Measurements from ENCODE around the gene BOK. TPM values are rescaled to one million over a fixed set of nuclear protein-coding genes. Genes with fewer than 3 reads are reported as not detected.

BOK gene
- total RNA-seq, 2 donors from 2014 or later, result 11.2 to 25.7 TPM

DNA sequence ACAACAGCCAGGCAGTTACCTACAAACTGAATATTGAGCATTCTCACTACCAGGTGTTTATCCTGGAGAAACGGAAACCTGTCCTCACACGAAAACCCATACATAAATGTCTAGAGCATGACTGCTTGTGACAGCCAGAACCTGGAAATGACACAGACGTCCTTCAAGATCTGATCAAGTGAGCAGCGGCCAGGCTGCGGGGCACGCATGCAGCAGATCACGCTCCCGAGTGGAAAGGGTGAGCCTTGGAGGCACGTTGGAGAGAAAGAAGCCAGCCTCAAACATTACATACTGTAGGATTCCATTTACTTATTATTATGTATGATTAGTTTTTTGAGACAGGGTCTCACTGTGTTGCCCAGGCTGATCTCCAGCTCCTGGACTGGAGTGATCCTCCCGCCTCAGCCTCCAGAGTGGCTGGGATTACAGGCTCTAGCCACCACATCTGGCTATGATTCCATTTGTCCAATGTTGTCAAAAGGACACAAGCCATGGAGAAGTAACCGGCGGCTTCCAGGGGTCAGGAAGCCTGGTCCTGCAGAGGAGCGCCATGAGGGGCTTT is 27.3 kb upstream of the BOK start:
- Histone ChIP-seq H3K36me3 (no peaks in the 10 kb centered on the region), H3K4me3 (no peak overlapping the region), H3K9me3 (no peaks in the 10 kb centered on the region), H3K27me3 (no peaks in the 10 kb centered on the region), H3K27ac (no peak overlapping the region), H3K4me1 (no peaks in the 10 kb centered on the region)
- TF ChIP-seq, protein P1, sequence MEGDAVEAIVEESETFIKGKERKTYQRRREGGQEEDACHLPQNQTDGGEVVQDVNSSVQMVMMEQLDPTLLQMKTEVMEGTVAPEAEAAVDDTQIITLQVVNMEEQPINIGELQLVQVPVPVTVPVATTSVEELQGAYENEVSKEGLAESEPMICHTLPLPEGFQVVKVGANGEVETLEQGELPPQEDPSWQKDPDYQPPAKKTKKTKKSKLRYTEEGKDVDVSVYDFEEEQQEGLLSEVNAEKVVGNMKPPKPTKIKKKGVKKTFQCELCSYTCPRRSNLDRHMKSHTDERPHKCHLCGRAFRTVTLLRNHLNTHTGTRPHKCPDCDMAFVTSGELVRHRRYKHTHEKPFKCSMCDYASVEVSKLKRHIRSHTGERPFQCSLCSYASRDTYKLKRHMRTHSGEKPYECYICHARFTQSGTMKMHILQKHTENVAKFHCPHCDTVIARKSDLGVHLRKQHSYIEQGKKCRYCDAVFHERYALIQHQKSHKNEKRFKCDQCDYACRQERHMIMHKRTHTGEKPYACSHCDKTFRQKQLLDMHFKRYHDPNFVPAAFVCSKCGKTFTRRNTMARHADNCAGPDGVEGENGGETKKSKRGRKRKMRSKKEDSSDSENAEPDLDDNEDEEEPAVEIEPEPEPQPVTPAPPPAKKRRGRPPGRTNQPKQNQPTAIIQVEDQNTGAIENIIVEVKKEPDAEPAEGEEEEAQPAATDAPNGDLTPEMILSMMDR (IDR thresholded peaks at IDR 0.05), result no peak
- no peak for DNase-seq (ENCODE audit: low spot score)

DNA sequence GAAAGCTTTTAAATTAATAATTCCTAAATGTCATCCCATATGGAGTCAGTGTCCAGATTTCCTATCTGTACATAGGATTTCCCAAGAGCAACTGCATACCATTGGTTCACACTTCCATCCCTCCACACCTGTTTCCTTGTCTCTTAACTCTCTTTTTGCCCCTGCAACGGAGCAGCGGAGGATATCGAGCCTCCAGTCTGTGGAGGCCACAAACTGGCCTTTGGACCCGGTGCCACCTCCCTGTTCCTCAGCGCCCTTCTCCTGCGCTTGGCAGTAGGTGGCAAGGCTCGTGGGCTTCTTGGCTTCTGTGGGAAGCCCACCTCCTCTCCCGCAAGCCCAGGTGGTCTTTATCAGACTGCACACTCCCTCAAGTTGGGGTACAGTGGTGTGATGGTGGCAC is 26.4 kb upstream of the BOK start:
- Histone ChIP-seq H3K4me3 (no peak overlapping the region), H3K36me3 (no peaks in the 10 kb centered on the region), H3K4me1 (no peaks in the 10 kb centered on the region), H3K27me3 (no peaks in the 10 kb centered on the region), H3K27ac (no peak overlapping the region), H3K9me3 (no peaks in the 10 kb centered on the region)
- no peak for DNase-seq (ENCODE audit: low spot score)
- TF ChIP-seq, protein P1 (IDR thresholded peaks at IDR 0.05), result no peak

DNA sequence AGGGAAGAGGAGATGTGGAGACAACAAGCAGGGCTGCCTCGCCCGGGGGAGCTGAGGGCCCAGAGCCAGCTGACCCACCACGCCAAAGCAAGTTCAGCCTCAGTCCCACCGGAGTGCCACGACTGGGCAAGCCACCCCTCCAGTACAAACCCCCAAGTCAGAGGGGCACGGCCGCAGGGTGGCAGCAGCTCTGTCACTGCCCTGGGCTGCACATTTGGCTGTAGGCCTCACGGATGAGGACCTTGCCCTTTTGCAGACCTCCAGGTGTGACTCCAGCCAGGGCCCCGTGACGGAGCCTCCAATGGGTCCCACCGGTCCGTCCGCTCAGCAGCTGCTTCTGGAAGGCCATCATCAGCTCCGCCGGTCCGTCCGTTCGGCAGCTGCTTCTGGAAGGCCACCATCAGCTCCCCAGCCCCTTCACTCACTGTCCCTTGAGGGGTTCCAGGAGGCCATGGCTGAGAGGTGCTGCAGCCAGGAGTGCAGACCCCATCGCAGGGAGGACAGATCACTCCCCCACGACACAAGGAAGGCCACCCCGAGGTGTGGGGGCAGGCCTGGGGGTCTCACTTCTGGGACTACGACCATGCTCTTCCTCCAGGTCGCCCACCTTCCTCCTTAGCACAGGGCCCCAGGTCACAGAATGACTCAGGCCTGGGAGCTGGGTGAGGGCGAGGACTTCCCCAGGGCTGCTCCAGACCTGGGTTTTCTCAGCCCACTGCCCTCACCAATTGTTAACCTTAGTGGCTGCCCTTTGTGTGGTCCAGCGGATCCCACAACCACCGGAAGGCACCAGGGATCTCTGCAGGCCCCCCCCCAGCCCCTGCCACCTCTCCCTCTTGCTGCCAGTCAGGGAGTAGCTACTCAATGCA is 25.6 kb upstream of the BOK start:
- H3K27ac ChIP-seq, result no peak overlapping the region
- no peaks in the 10 kb centered on the region for H3K36me3 ChIP-seq
- TF ChIP-seq, protein P1 (IDR thresholded peaks at IDR 0.05), result no peak
- H3K4me3 ChIP-seq, result no peak overlapping the region
- H3K9me3 ChIP-seq, result no peaks in the 10 kb centered on the region
- DNase-seq (ENCODE audit: low spot score), result no peak
- H3K27me3 ChIP-seq, result no peaks in the 10 kb centered on the region
- H3K4me1 ChIP-seq, result no peaks in the 10 kb centered on the region

DNA sequence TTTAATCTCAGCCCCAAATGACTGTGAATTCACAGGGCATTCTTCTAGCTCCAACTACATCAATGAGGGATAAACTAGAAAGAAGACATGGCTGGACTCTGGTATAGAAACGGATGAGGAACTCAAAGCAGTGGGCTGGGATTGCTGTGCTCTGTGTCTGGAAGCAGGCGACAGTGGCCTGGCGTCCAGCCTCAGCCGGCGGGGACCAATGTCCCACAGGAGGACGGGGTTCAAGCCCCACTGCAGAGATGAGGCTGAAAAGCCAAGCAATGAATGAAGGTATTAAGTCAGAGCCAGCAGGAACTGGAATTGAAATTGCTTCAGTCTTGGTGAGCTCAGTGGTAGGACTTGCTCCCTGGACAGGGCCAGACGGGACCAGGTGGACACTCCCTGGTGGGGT is 24.3 kb upstream of the BOK start:
- no peaks in the 10 kb centered on the region for H3K9me3 ChIP-seq
- TF ChIP-seq, protein P1 (IDR thresholded peaks at IDR 0.05), result no peak
- no peak overlapping the region for H3K27ac ChIP-seq
- no peaks in the 10 kb centered on the region for H3K4me1 ChIP-seq
- DNase-seq (ENCODE audit: low spot score), result no peak
- no peaks in the 10 kb centered on the region for H3K27me3 ChIP-seq
- H3K36me3 ChIP-seq, result no peaks in the 10 kb centered on the region
- H3K4me3 ChIP-seq, result no peak overlapping the region

DNA sequence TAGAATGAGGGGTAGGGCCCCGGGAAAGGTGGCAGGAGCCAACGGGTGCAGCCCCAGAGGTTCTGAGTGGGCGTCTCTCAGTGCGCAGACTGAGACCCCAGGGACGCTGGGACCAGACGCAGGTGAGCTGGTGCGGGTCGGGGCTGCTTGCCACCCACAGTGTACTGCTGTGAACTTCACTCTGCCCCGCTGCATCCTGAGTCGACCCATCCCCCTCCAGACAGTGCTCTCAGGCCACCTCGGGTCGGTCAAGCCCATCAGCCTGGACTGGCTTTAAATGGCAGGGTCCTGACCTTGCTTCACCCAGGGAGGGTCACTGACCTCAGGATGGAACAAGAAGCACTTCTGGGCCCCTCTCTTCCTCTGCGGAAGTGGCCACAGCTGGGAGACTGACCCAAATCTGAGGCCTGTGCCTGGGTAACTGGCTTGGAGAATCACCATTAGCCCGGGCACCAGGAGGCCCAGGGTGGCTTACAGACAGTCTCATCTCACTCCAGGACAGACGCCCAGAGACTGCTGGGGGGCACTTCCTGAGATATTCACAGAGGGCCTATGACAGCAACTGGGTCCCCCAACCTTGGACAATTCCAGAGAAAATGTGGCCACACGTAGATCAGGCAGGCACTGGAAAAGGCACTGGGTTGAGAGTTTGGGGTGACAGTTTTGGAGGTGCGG is 23.7 kb upstream of the BOK start:
- Histone ChIP-seq H3K36me3 (no peaks in the 10 kb centered on the region), H3K4me3 (no peak overlapping the region), H3K4me1 (peaks cover 0 to under 1% of the 10 kb centered on the region in 2 donors), H3K27me3 (no peaks in the 10 kb centered on the region), H3K27ac (no peak overlapping the region), H3K9me3 (no peaks in the 10 kb centered on the region)
- no peak for DNase-seq (ENCODE audit: low spot score)
- TF ChIP-seq, protein P1 (IDR thresholded peaks at IDR 0.05), result no peak

Data from right atrium auricular region (tissue), 2 donors.